Right lobe of liver (tissue), 6 donors: ENCODE data around the gene COL23A1. TPM values are rescaled to one million over a fixed set of nuclear protein-coding genes. Genes with fewer than 3 reads are reported as not detected.
A peak's percentile ranks its signal among the peaks of the same experiment; 100 is the strongest.

Source experiments
- ATAC-seq, 4 donors: fragments of 200-7000 bp; cut with Tn5 transposase; one replicate each; pipeline ENCODE4 v1.9.1; 2020; ENCODE audit warnings: mild to moderate bottlenecking in 4 of 4, moderate library complexity in 4 of 4
- DNase-seq, 3 donors: peaks; one replicate each; pipeline ENCODE4 v3.0.0-alpha.2; 2020
- H3K27ac ChIP-seq, 3 donors: fragments of 200-600 bp; one replicate each; pipeline ENCODE4 v1.8.0; 2022
- H3K27me3 ChIP-seq, 2 donors: fragments of 200-600 bp; one replicate each; pipeline ENCODE4 v1.8.0; 2022
- H3K36me3 ChIP-seq, 4 donors: fragments of 200-600 bp; sonication (generic) in 1 of 4; one replicate each; pipeline versions ENCODE4 v1.5.1 to v1.8.0; 2017 to 2022; ENCODE audit warnings: control low read depth in 1 of 4
- H3K4me1 ChIP-seq, 4 donors: fragments of 200-600 bp; sonication (generic) in 1 of 4; one replicate each; pipeline versions ENCODE4 v1.5.1 to v1.8.0; 2017 to 2022; ENCODE audit warnings: control low read depth in 1 of 4
- H3K4me3 ChIP-seq, 3 donors: fragments of 200-600 bp; one replicate each; pipeline ENCODE4 v1.8.0; 2022
- H3K9me3 ChIP-seq, 4 donors: fragments of 200-600 bp; sonication (generic) in 1 of 4; one replicate each; pipeline versions ENCODE4 v1.5.1 to v1.8.0; 2017 to 2022; ENCODE audit warnings: control low read depth in 1 of 4
- CTCF ChIP-seq, 4 donors: fragments of 200-600 bp in 3 of 4; fragments of 450-650 bp in 1 of 4; IDR thresholded peaks; one replicate each; pipeline versions ENCODE4 v1.5.1 to v1.8.0; 2016 to 2022; ENCODE audit warnings: antibody characterized with exemption in 4 of 4, mild to moderate bottlenecking in 2 of 4
- POLR2A ChIP-seq: fragments of 450-650 bp; IDR thresholded peaks from one replicate; pipeline ENCODE4 v1.6.1; 2017; ENCODE audit warnings: antibody characterized with exemption, mild to moderate bottlenecking
- WGBS: methylation state at CpG from one replicate; pipeline ENCODE4 v1.1.6; 2018; ENCODE audit warnings: low coverage, low lambda C conversion rate; ENCODE audit not compliant: insufficient coverage; ENCODE audit errors: missing lambda C conversion rate; 5-methylcytosine and 5-hydroxymethylcytosine counted together
- intact Hi-C, 2 donors: fragments of 100-400 bp; cut with DNase I; formaldehyde crosslinking; loops; one replicate each; pipeline versions ENCODE4 v1.11.2 to v1.14.1; 2022
- total RNA-seq, 6 experiments: library from RNA; depleted of rRNA in 2 of 6; stranded (reverse); fragments of >200 nt in 2 of 6; fragmentation: NEBNext Ultra II Directional in 3 of 6; extraction: Animal tissue kit (Norgen Biotek cat#: 25700) in 3 of 6; gene quantifications; one replicate each; pipeline versions ENCODE4 v1.1.0 to v1.2.4, GENCODE V29; 2016 to 2023
- donor health status: DM: no; HTN: yes; CAD: no.
- donor health status: DM: no; HTN: no; CAD: no.
- donor health status: DM: no; HTN: no; CAD: no.
- donor health status: DM: no; HTN: yes; CAD: no.
- donor health status: DM: no; HTN: yes; CAD: no.

COL23A1 gene
- total RNA-seq, 6 experiments from 2014 or later: 0.25 to 1.2 (median 0.50) TPM

DNA sequence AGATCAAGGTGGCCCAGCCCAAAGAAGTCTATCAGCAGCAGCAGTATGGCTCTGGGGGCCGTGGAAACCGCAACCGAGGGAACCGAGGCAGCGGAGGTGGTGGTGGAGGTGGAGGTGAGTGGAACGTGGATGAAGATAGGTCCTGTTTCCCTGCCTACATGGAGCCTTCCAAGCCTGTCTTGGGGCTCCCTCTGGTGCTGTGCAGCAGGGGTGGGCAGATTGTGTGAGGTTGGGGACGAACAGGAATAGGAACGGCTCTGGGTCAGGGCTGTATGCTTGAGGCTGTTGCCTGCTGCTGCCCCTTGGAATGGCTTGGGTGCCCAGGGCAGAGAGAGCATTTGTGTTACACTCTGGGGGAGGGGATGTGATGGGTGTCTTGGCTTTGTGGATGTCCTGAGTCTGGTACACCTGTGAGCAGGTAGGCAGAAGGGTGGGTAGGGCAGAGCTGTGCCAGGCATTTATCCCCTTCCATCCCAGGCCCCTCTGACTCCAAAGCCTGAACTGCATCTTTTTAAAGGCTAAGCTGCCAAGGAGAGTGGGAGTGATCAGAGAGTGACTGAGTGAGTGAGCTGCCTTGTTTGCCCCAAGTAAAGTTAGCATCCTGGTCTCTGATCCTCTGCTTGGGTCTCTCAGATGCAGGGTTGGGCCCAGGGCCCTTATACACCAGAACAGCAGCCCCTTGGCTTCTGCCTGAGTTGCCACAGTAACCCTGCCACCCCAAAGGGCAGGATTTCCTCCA is 380.7 kb downstream of the COL23A1 start:
- H3K9me3 ChIP-seq: no peaks in the 10 kb centered on the region
- peaks cover 0 to 55% (median 18%) of the 10 kb centered on the region in 4 donors for H3K4me1 ChIP-seq
- no peak overlapping the region for H3K27ac ChIP-seq
- TF ChIP-seq POLR2A (no peak), CTCF (IDR thresholded peaks at IDR 0.05) (no peak)
- H3K27me3 ChIP-seq: no peaks in the 10 kb centered on the region
- peaks cover 24 to 69% (median 45%) of the 10 kb centered on the region in 4 donors for H3K36me3 ChIP-seq
- 79% methylated on average over 7 of the region's 8 CpGs for WGBS
- intact Hi-C loops: no loop called here
- H3K4me3 ChIP-seq: no peak overlapping the region
- no peak for ATAC-seq
- DNase-seq: peak in 1 of 3 donors; percentile 33

DNA sequence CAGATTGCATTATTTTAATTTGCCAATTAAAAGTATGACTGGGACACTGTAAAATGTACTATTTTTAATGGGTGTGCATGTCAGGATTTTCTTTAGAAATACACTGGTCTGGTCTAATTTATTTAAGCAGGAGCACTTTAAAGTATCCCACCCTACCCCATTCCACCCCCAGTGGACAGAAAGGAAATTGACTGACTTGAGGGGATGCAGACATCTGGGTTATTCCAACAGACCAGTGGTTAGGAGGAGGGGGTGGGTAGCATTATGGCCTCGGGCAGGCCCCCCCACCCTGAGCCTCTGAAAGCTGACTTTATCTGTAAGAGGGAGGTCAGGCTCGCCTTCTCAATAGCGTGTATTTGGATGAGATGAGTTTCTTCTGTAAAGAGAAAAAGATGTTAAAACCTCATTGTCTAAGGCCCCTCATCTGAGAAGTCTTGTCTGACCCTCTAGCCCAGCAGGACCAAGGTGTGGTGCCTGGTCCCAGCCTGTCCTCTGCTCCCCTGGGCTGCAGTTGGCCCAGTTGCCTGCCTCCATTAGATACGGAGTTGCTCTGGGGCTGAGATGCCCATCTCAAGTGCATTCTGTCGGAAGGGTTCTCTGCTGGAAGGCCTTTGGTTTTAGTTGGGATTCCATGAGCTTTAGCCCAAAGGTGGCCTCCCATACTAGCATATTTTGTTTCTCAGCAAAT is 381.5 kb downstream of the COL23A1 start:
- ATAC-seq (no peak), DNase-seq (peak in 1 of 3 donors; percentile 36)
- Histone ChIP-seq H3K9me3 (no peaks in the 10 kb centered on the region), H3K27ac (no peak overlapping the region), H3K36me3 (peaks cover 24 to 64% (median 42%) of the 10 kb centered on the region in 4 donors), H3K27me3 (no peaks in the 10 kb centered on the region), H3K4me3 (no peak overlapping the region), H3K4me1 (peaks cover 0 to 49% (median 14%) of the 10 kb centered on the region in 4 donors)
- TF ChIP-seq POLR2A: no peak
- intact Hi-C loops: no loop called here
- 60% methylated on average over 1 of the region's 5 CpGs for WGBS

GRCh38 chr5:178207917-178208280 is 382.3 kb downstream of the COL23A1 start:
- ATAC-seq (no peak), DNase-seq (peak in 1 of 3 donors; percentile 42)
- Histone ChIP-seq H3K36me3 (peaks cover 24 to 64% (median 42%) of the 10 kb centered on the region in 4 donors), H3K27me3 (no peaks in the 10 kb centered on the region), H3K9me3 (no peaks in the 10 kb centered on the region), H3K27ac (no peak overlapping the region), H3K4me3 (no peak overlapping the region), H3K4me1 (peaks cover 0 to 42% (median 10%) of the 10 kb centered on the region in 4 donors)
- no peak for TF ChIP-seq POLR2A
- no peak for TF ChIP-seq CTCF (IDR thresholded peaks at IDR 0.05)
- 100% methylated on average over 1 of the region's 1 CpG for WGBS
- intact Hi-C loops: no loop called here

GRCh38 chr5:178207183-178207916 is 382.8 kb downstream of the COL23A1 start:
- Histone ChIP-seq H3K9me3 (no peaks in the 10 kb centered on the region), H3K36me3 (peaks cover 24 to 59% (median 42%) of the 10 kb centered on the region in 4 donors), H3K27ac (no peak overlapping the region), H3K4me1 (peaks cover 0 to 36% (median 7%) of the 10 kb centered on the region in 4 donors), H3K4me3 (no peak overlapping the region), H3K27me3 (no peaks in the 10 kb centered on the region)
- DNase-seq (peak in 1 of 3 donors; percentile 66), ATAC-seq (peak; percentile 1 to 16 (median 8))
- TF ChIP-seq POLR2A (no peak), CTCF (IDR thresholded peaks at IDR 0.05) (no peak)
- intact Hi-C loops: no loop called here
- WGBS: 70% methylated on average over 5 of the region's 5 CpGs
